ENCODE measurements around the gene TRAP1. TPM values are rescaled to one million over a fixed set of nuclear protein-coding genes. Genes with fewer than 3 reads are reported as not detected.
"Not testable (repeated sequence)": the region's sequence is repeated elsewhere in the genome, so short reads cannot be mapped to it uniquely, and the experiment has no call there.

Gene TRAP1
- total and polyA plus RNA-seq, 12 donors, result 59.8 to 113 (median 87.9) TPM

- peaks cover 10 to 14% of the 10 kb centered on the region in 2 donors for H3K4me1 ChIP-seq (replicated peaks in 1 of 2)
- intact Hi-C loops (cut with DNase I), result no loop called here
- 83 to 94% (median 93%) methylated on average over 7 of the region's 7 CpGs for WGBS, 4 donors
- no peaks in the 10 kb centered on the region for H3K36me3 ChIP-seq (replicated peaks in 1 of 2)
- DNase-seq, result no peak
- no peaks in the 10 kb centered on the region for H3K9me3 ChIP-seq (replicated peaks in 1 of 3)
- H3K4me3 ChIP-seq, result no peak overlapping the region
- TF ChIP-seq CTCF (IDR thresholded peaks at IDR 0.05), result no peak
- TF ChIP-seq POLR2A (IDR thresholded peaks at IDR 0.05), result no peak
- H3K27me3 ChIP-seq, result no peaks in the 10 kb centered on the region
- H3K27ac ChIP-seq, result no peak overlapping the region
Measured at GRCh38 chr16:3715430-3715829, 1.9 kb downstream of the TRAP1 start.

- H3K27ac ChIP-seq; H3K27me3 ChIP-seq; intact Hi-C loops (cut with DNase I); DNase-seq; H3K9me3 ChIP-seq (replicated peaks in 1 of 3); H3K36me3 ChIP-seq (replicated peaks in 1 of 2); H3K4me3 ChIP-seq: not testable (repeated sequence)
- H3K4me1 ChIP-seq (replicated peaks in 1 of 2), result peaks cover 10 to 14% of the 10 kb centered on the region in 2 donors
- 92 to 99% (median 95%) methylated on average over 10 of the region's 10 CpGs for WGBS, 4 donors
Measured at GRCh38 chr16:3714378-3714777, 2.9 kb downstream of the TRAP1 start.

GRCh38 chr16:3713587-3714242 is 3.6 kb downstream of the TRAP1 start:
- TF ChIP-seq CTCF (IDR thresholded peaks at IDR 0.05), result no peak
- TF ChIP-seq POLR2A (IDR thresholded peaks at IDR 0.05), result no peak
- H3K27ac ChIP-seq, result no peak overlapping the region
- H3K4me1 ChIP-seq (replicated peaks in 1 of 2), result peaks cover 10 to 14% of the 10 kb centered on the region in 2 donors
- no peak overlapping the region for H3K4me3 ChIP-seq
- intact Hi-C loops (cut with DNase I), result no loop called here
- no peaks in the 10 kb centered on the region for H3K9me3 ChIP-seq (replicated peaks in 1 of 3)
- no peaks in the 10 kb centered on the region for H3K27me3 ChIP-seq
- no peaks in the 10 kb centered on the region for H3K36me3 ChIP-seq (replicated peaks in 1 of 2)
- WGBS, 4 donors, result 86 to 91% (median 90%) methylated on average over 15 of the region's 15 CpGs
- DNase-seq, result no peak

GRCh38 chr16:3712861-3713372 is 4.4 kb downstream of the TRAP1 start:
- no peaks in the 10 kb centered on the region for H3K36me3 ChIP-seq (replicated peaks in 1 of 2)
- TF ChIP-seq CTCF (IDR thresholded peaks at IDR 0.05), result no peak
- no peak for TF ChIP-seq POLR2A (IDR thresholded peaks at IDR 0.05)
- intact Hi-C loops (cut with DNase I), result no loop called here
- H3K27ac ChIP-seq, result no peak overlapping the region
- H3K4me1 ChIP-seq (replicated peaks in 1 of 2), result peaks cover 9% of the 10 kb centered on the region in 2 donors
- no peaks in the 10 kb centered on the region for H3K9me3 ChIP-seq (replicated peaks in 1 of 3)
- DNase-seq, result no peak
- 75 to 88% (median 82%) methylated on average over 16 of the region's 16 CpGs for WGBS, 4 donors
- H3K27me3 ChIP-seq, result no peaks in the 10 kb centered on the region
- no peak overlapping the region for H3K4me3 ChIP-seq

Measured in adrenal gland (tissue), 12 donors.